Measurements from ENCODE around the gene PTPRB.

DNA sequence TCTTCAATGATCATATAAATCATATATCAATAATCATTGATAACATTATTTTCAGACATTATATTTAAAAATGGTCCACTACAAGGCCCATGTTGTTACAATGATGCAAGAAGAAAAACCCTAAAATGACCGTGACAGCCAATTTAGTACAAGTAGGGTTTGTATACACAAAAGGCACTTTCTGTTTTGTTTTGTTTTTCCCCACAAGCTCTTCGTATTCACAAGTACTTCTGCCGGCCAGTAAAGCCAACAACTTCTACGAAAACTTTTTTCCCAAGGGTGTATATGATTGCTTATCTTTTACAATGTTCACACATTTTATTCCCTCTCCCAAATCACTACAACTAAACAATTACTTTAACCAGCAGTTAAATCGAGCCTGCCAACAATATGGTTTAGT lies 9.6 kb downstream of the PTPRB start:
- TF ChIP-seq POLR2A (IDR thresholded peaks at IDR 0.05): no peak
- TF ChIP-seq, protein P1, sequence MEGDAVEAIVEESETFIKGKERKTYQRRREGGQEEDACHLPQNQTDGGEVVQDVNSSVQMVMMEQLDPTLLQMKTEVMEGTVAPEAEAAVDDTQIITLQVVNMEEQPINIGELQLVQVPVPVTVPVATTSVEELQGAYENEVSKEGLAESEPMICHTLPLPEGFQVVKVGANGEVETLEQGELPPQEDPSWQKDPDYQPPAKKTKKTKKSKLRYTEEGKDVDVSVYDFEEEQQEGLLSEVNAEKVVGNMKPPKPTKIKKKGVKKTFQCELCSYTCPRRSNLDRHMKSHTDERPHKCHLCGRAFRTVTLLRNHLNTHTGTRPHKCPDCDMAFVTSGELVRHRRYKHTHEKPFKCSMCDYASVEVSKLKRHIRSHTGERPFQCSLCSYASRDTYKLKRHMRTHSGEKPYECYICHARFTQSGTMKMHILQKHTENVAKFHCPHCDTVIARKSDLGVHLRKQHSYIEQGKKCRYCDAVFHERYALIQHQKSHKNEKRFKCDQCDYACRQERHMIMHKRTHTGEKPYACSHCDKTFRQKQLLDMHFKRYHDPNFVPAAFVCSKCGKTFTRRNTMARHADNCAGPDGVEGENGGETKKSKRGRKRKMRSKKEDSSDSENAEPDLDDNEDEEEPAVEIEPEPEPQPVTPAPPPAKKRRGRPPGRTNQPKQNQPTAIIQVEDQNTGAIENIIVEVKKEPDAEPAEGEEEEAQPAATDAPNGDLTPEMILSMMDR (IDR thresholded peaks at IDR 0.05): no peak

Data from testis (tissue), 2 donors.